Parathyroid adenoma (tissue), 2 donors: ENCODE results near the gene CENPF.

Source experiments
- H2AFZ ChIP-seq: fragments of 300-600 bp; sonication (generic); one replicate; pipeline ENCODE4 v1.7.0; 2017; ENCODE audit warnings: antibody characterized with exemption, mild to moderate bottlenecking
- H3K27ac ChIP-seq: fragments of 300-600 bp; sonication (generic); one replicate; pipeline ENCODE4 v1.7.0; 2017
- H3K27me3 ChIP-seq: fragments of 300-600 bp; sonication (generic); one replicate; pipeline ENCODE4 v1.7.0; 2017; ENCODE audit warnings: low read length; ENCODE audit not compliant: control insufficient read depth, insufficient read depth
- H3K36me3 ChIP-seq: fragments of 300-600 bp; sonication (generic); one replicate; pipeline ENCODE4 v1.7.0; 2017; ENCODE audit warnings: low read length; ENCODE audit not compliant: control insufficient read depth, insufficient read depth
- H3K4me1 ChIP-seq: fragments of 300-600 bp; sonication (generic); one replicate; pipeline ENCODE4 v1.7.0; 2017; ENCODE audit warnings: control low read depth
- H3K4me2 ChIP-seq: fragments of 300-600 bp; sonication (generic); one replicate; pipeline ENCODE4 v1.7.0; 2017; ENCODE audit warnings: low read length
- H3K4me3 ChIP-seq: fragments of 300-600 bp; sonication (generic); one replicate; pipeline ENCODE4 v1.7.0; 2017; ENCODE audit warnings: low read depth, low read length
- H3K79me2 ChIP-seq: fragments of 300-600 bp; sonication (generic); one replicate; pipeline ENCODE4 v1.7.0; 2017; ENCODE audit warnings: control low read depth
- H3K9ac ChIP-seq: fragments of 300-600 bp; sonication (generic); one replicate; pipeline ENCODE4 v1.7.0; 2017; ENCODE audit warnings: mild to moderate bottlenecking
- H3K9me3 ChIP-seq: fragments of 300-600 bp; sonication (generic); one replicate; pipeline ENCODE4 v1.7.0; 2017; ENCODE audit warnings: low read length; ENCODE audit not compliant: control insufficient read depth
- TF ChIP-seq, protein P1 (sequence below): fragments of 300-600 bp; sonication (generic); IDR thresholded peaks from one replicate; pipeline ENCODE4 v1.7.0; 2017; ENCODE audit warnings: antibody characterized with exemption, mild to moderate bottlenecking
- donor health status: primary hyperparathyroidism.

The CENPF gene

DNA sequence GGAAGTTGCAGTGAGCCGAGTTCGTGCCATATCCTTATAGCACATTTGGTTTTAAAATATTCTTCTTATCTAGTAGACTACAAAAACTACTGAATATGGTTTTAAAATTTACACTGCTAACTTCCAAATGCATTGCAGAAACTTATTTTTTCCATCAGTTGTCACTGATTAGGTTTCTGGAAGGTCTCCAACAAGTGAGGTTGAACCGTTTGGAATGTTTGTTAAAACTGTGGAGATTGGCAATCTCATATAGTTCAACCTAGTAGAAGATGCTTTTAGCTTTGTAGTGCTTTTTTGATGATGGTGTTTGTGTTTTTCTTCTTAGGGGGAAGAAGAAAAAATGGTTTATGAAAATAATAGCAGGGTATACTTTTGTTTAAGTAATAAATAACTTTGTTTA, 12.9 kb downstream of the CENPF start:
- TF ChIP-seq, protein P1, sequence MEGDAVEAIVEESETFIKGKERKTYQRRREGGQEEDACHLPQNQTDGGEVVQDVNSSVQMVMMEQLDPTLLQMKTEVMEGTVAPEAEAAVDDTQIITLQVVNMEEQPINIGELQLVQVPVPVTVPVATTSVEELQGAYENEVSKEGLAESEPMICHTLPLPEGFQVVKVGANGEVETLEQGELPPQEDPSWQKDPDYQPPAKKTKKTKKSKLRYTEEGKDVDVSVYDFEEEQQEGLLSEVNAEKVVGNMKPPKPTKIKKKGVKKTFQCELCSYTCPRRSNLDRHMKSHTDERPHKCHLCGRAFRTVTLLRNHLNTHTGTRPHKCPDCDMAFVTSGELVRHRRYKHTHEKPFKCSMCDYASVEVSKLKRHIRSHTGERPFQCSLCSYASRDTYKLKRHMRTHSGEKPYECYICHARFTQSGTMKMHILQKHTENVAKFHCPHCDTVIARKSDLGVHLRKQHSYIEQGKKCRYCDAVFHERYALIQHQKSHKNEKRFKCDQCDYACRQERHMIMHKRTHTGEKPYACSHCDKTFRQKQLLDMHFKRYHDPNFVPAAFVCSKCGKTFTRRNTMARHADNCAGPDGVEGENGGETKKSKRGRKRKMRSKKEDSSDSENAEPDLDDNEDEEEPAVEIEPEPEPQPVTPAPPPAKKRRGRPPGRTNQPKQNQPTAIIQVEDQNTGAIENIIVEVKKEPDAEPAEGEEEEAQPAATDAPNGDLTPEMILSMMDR: no peak
- Histone ChIP-seq H3K9me3 (no peaks in the 10 kb centered on the region), H2AFZ (no peak overlapping the region)

DNA sequence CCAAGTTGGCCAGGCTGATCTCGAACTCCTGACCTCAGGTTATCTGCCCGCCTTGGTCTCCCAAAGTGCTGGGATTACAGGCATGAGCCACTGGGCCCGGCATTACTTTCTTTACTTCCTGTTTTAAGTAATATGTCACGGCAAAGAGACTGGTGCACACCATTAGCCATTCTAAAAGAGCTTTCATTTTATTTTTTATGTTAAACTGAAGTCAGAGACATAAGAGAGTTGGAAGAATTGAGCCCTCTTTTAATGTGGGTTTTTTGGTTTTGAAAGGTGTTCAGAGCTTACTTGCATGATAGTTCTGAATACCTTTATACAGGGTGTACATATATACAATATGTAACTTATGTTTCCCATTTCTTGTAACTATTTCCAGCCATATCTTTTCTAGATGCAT, 14.3 kb downstream of the CENPF start:
- H3K4me3 ChIP-seq: no peak overlapping the region
- no peak overlapping the region for H3K27ac ChIP-seq

More for the DNA sequence above, 12.9 kb downstream of the CENPF start:
- Histone ChIP-seq H3K9ac (no peak overlapping the region), H3K4me2 (no peak overlapping the region), H3K4me3 (no peak overlapping the region), H3K36me3 (no peaks in the 10 kb centered on the region), H3K79me2 (no peaks in the 10 kb centered on the region), H3K4me1 (no peaks in the 10 kb centered on the region), H3K27me3 (no peaks in the 10 kb centered on the region), H3K27ac (no peak overlapping the region)

DNA sequence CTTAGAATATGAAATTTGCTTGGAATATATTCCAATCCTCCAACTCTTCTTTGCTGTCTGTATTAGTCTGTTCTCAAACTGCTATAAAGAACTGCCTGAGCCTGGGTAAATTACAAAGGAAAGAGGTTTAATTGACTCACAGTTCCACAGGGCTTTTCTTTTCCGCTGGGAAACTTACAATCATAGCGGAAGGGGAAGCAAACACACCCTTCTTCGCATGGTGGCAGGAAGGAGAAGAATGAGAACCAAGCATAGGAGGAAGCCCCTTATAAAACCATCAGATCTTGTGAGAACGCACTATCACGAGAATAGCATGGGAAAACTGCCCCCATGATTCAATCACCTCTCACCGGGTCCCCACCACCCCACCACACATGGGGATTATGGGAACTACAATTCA, 14.8 kb downstream of the CENPF start:
- TF ChIP-seq, protein P1: no peak
- no peak overlapping the region for H3K4me2 ChIP-seq
- no peak overlapping the region for H3K4me3 ChIP-seq
- no peaks in the 10 kb centered on the region for H3K9me3 ChIP-seq
- H3K27ac ChIP-seq: no peak overlapping the region
- no peaks in the 10 kb centered on the region for H3K79me2 ChIP-seq
- no peak overlapping the region for H2AFZ ChIP-seq
- H3K4me1 ChIP-seq: no peaks in the 10 kb centered on the region
- no peaks in the 10 kb centered on the region for H3K36me3 ChIP-seq
- H3K27me3 ChIP-seq: no peaks in the 10 kb centered on the region
- no peak overlapping the region for H3K9ac ChIP-seq

More for the DNA sequence above, 14.3 kb downstream of the CENPF start:
- H3K4me2 ChIP-seq: no peak overlapping the region
- no peak overlapping the region for H3K9ac ChIP-seq
- TF ChIP-seq, protein P1: no peak
- no peaks in the 10 kb centered on the region for H3K79me2 ChIP-seq
- H3K9me3 ChIP-seq: no peaks in the 10 kb centered on the region
- no peaks in the 10 kb centered on the region for H3K36me3 ChIP-seq
- H3K4me1 ChIP-seq: no peaks in the 10 kb centered on the region
- no peaks in the 10 kb centered on the region for H3K27me3 ChIP-seq
- no peak overlapping the region for H2AFZ ChIP-seq

DNA sequence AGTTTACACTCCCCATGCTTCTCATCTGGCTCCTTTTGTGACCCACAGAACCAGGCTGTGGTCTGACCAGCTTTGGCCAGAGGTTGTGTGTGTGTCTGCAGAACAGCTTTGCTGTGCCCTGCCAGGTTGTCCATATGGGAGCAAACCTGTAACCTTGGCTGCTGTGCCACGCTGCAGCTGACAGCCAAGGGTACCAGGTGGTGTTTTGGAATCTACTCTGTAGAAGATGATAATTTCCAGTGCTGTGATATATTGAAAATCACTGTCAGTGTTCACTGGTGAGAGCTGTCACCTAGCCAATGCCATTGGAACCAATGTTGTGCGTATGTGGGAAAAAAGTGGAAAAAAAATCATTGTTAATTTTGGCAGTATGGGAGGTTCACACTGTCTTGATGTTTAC, 18.2 kb downstream of the CENPF start:
- Histone ChIP-seq H2AFZ (no peak overlapping the region), H3K9me3 (no peaks in the 10 kb centered on the region), H3K27me3 (no peaks in the 10 kb centered on the region), H3K4me1 (no peaks in the 10 kb centered on the region), H3K4me2 (no peak overlapping the region), H3K79me2 (no peaks in the 10 kb centered on the region), H3K4me3 (no peak overlapping the region), H3K9ac (no peak overlapping the region), H3K36me3 (no peaks in the 10 kb centered on the region), H3K27ac (no peak overlapping the region)
- TF ChIP-seq, protein P1: no peak

DNA sequence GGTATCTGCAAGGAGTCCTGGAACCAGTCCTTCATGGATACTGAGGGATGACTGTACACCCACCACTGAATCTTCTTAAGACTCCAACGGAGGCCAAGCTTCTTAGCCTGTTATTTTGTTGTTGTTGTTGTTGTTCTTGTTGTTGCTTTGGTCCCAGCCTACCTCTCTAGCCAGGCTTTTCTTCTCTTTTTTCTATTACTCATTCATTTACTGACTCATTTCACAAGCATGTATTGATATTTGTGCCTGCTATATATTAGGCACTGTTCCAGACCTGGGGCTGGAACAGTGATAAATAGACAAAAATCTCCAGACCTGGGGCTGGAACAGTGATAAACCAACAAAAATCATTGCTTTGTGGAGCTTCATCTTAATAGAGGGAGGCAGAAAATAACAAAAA, 20.4 kb downstream of the CENPF start:
- H3K27ac ChIP-seq: no peak overlapping the region
- no peaks in the 10 kb centered on the region for H3K27me3 ChIP-seq
- no peaks in the 10 kb centered on the region for H3K9me3 ChIP-seq
- no peak overlapping the region for H2AFZ ChIP-seq
- no peak overlapping the region for H3K4me3 ChIP-seq
- H3K9ac ChIP-seq: no peak overlapping the region
- TF ChIP-seq, protein P1: no peak
- H3K79me2 ChIP-seq: no peaks in the 10 kb centered on the region
- no peak overlapping the region for H3K4me2 ChIP-seq
- no peaks in the 10 kb centered on the region for H3K36me3 ChIP-seq
- no peaks in the 10 kb centered on the region for H3K4me1 ChIP-seq
